Esophagus squamous epithelium (tissue), 5 donors: ENCODE measurements around the gene ZNF263. TPM values are rescaled to one million over a fixed set of nuclear protein-coding genes. Genes with fewer than 3 reads are reported as not detected.
A peak's percentile ranks its signal among the peaks of the same experiment; 100 is the strongest.

ENCODE experiments used
- DNase-seq: peaks from one replicate; lab custom pipeline; 2025; lab: John Stamatoyannopoulos, UW
- H3K27ac ChIP-seq, 4 donors: fragments of 200-600 bp; sonication (generic); one replicate each; pipeline ENCODE4 v1.5.1; 2016 to 2019; ENCODE audit warnings: mild to moderate bottlenecking in 1 of 4
- H3K27me3 ChIP-seq, 4 donors: fragments of 200-600 bp; sonication (generic); 1 replicate in 3 of 4; 2 replicates in 1 of 4; pipeline versions ENCODE4 v1.5.1 to v1.6.0; 2017 to 2021; ENCODE audit warnings: antibody characterized with exemption in 1 of 4
- H3K36me3 ChIP-seq, 3 donors: fragments of 200-600 bp; sonication (generic); one replicate each; pipeline ENCODE4 v1.5.1; 2016 to 2019
- H3K4me1 ChIP-seq, 3 donors: fragments of 200-600 bp; sonication (generic); one replicate each; pipeline ENCODE4 v1.5.1; 2017 to 2019
- H3K4me3 ChIP-seq, 4 donors: fragments of 200-600 bp; sonication (generic); 1 replicate in 3 of 4; 2 replicates in 1 of 4; pipeline ENCODE4 v1.5.1; 2016 to 2019; ENCODE audit warnings: mild to moderate bottlenecking in 2 of 4, moderate library complexity in 1 of 4
- H3K9me3 ChIP-seq, 3 donors: fragments of 200-600 bp; sonication (generic); one replicate each; pipeline ENCODE4 v1.5.1; 2016 to 2019
- CTCF ChIP-seq, 6 experiments: fragments of 450-650 bp in 4 of 6; fragments of 200-600 bp in 2 of 6; sonication (generic) in 2 of 6; IDR thresholded peaks; one replicate each; pipeline ENCODE4 v1.5.1; 2016 to 2019; ENCODE audit warnings: antibody characterized with exemption in 6 of 6, mild to moderate bottlenecking in 4 of 6, moderate library complexity in 4 of 6
- POLR2A ChIP-seq, 4 donors: fragments of 450-650 bp; IDR thresholded peaks; one replicate each; pipeline ENCODE4 v1.6.1; 2017; ENCODE audit warnings: antibody characterized with exemption in 4 of 4, mild to moderate bottlenecking in 4 of 4, moderate library complexity in 3 of 4
- WGBS, 2 donors: methylation state at CpG; one replicate each; pipeline ENCODE4 v1.1.5; 2018; 5-methylcytosine and 5-hydroxymethylcytosine counted together
- intact Hi-C: fragments of 100-400 bp; cut with DNase I; formaldehyde crosslinking; loops from one replicate; pipeline ENCODE4 v1.15.0; 2022
- total RNA-seq, 4 donors: library from RNA; depleted of rRNA; stranded (reverse); fragments of >200 nt; gene quantifications; one replicate each; pipeline ENCODE4 v1.1.0, GENCODE V29; 2016
- donor health status: DM: yes; HTN: yes; CAD: no.

ZNF263 gene
- total RNA-seq, 4 donors from 2014 or later: 15.7 to 40.1 (median 24.1) TPM

- no peak for TF ChIP-seq CTCF (IDR thresholded peaks at IDR 0.05)
- WGBS, 2 donors: 59 to 68% methylated on average over 11 of the region's 11 CpGs
- intact Hi-C loops: no loop called here
- peaks cover 0 to 30% (median 3%) of the 10 kb centered on the region in 3 donors for H3K4me1 ChIP-seq
- H3K27ac ChIP-seq: peak overlapping the region; percentile 88 to 94 (median 92)
- H3K9me3 ChIP-seq: peaks cover 0 to 94% (median 50%) of the 10 kb centered on the region in 3 donors
- no peaks in the 10 kb centered on the region for H3K27me3 ChIP-seq
- peaks cover 7 to 67% (median 8%) of the 10 kb centered on the region in 3 donors for H3K36me3 ChIP-seq
- peak overlapping the region; percentile 62 to 87 (median 70) for H3K4me3 ChIP-seq
- DNase-seq: no peak
Observed at GRCh38 chr16:3306078-3306477, 22.8 kb downstream of the ZNF263 start.

DNA sequence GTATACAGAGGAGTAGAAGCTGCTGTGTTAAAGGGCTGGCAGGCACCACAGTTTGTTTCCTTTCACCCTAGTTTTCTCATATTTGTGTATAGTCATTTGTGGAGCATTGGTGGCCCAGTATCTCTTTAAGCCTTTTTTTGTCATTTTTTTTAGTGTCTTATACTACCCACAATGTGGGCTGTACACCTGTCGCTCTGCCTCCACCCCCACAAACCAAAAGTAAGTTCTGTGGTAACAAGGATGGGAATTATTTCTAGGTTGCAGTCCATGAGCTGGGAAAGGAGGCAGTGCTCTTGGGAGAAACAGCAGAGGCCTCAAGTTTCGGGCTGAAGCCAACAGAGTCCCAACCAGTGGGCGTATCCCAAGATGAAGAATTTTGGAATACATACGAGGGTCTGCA lies 28.2 kb downstream of the ZNF263 start:
- Histone ChIP-seq H3K36me3 (peaks cover 8 to 83% (median 18%) of the 10 kb centered on the region in 3 donors), H3K9me3 (peaks cover 5 to 99% (median 91%) of the 10 kb centered on the region in 3 donors)
- intact Hi-C loops: no loop called here

DNA sequence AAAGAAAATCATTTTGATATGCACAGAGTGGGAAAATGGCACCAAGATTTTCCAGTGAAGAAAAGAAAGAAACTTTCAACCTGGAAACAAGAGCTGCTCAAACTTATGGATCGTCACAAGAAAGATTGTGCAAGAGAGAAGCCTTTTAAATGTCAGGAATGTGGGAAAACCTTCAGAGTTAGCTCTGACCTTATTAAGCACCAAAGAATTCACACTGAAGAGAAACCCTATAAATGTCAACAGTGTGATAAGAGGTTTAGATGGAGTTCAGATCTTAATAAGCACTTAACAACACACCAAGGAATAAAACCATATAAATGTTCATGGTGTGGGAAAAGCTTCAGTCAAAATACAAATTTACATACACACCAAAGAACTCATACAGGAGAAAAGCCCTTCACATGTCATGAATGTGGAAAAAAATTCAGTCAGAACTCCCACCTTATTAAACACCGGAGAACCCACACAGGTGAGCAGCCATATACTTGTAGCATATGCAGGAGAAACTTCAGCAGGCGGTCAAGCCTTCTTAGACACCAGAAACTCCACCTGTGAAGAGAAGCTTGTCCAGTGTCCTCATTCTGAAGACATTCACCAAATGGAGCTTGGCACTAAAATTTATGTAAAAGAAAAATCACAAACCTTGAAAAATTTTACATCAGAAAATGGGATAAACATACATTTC lies 34.2 kb downstream of the ZNF263 start:
- peak overlapping the region in 1 of 4 donors; percentile 10 for H3K4me3 ChIP-seq
- H3K27me3 ChIP-seq: no peaks in the 10 kb centered on the region
- DNase-seq: no peak
- H3K27ac ChIP-seq: no peak overlapping the region
- 85 to 93% methylated on average over 3 of the region's 3 CpGs for WGBS, 2 donors
- peaks cover 7 to 100% (median 94%) of the 10 kb centered on the region in 3 donors for H3K9me3 ChIP-seq
- TF ChIP-seq CTCF (IDR thresholded peaks at IDR 0.05): no peak
- TF ChIP-seq POLR2A (IDR thresholded peaks at IDR 0.05): no peak
- no peaks in the 10 kb centered on the region for H3K4me1 ChIP-seq
- H3K36me3 ChIP-seq: peaks cover 0 to 60% (median 16%) of the 10 kb centered on the region in 3 donors
- intact Hi-C loops: no loop called here

More for the DNA sequence above, 28.2 kb downstream of the ZNF263 start:
- WGBS, 2 donors: 83 to 97% methylated on average over 4 of the region's 4 CpGs
- Histone ChIP-seq H3K27me3 (no peaks in the 10 kb centered on the region), H3K4me3 (no peak overlapping the region), H3K4me1 (peaks cover 0 to 5% (median 0%) of the 10 kb centered on the region in 3 donors), H3K27ac (no peak overlapping the region)
- TF ChIP-seq POLR2A (IDR thresholded peaks at IDR 0.05) (no peak), CTCF (IDR thresholded peaks at IDR 0.05) (no peak)
- no peak for DNase-seq

GRCh38 chr16:3321816-3322215 lies 38.5 kb downstream of the ZNF263 start:
- no peak for DNase-seq
- WGBS, 2 donors: 42 to 73% methylated on average over 2 of the region's 2 CpGs
- intact Hi-C loops: no loop called here
- H3K27ac ChIP-seq: no peak overlapping the region
- no peak overlapping the region for H3K4me3 ChIP-seq
- H3K36me3 ChIP-seq: peaks cover 0 to 17% (median 5%) of the 10 kb centered on the region in 3 donors
- TF ChIP-seq CTCF (IDR thresholded peaks at IDR 0.05) (no peak), POLR2A (IDR thresholded peaks at IDR 0.05) (no peak)
- peaks cover 0 to 83% (median 62%) of the 10 kb centered on the region in 3 donors for H3K9me3 ChIP-seq
- H3K27me3 ChIP-seq: no peaks in the 10 kb centered on the region
- no peaks in the 10 kb centered on the region for H3K4me1 ChIP-seq

- no peak overlapping the region for H3K27ac ChIP-seq
- H3K4me1 ChIP-seq: no peaks in the 10 kb centered on the region
- 73 to 80% methylated on average over 4 of the region's 4 CpGs for WGBS, 2 donors
- intact Hi-C loops: no loop called here
- TF ChIP-seq POLR2A (IDR thresholded peaks at IDR 0.05): no peak
- TF ChIP-seq CTCF (IDR thresholded peaks at IDR 0.05): no peak
- no peak overlapping the region for H3K4me3 ChIP-seq
- DNase-seq: no peak
- no peaks in the 10 kb centered on the region for H3K27me3 ChIP-seq
- H3K9me3 ChIP-seq: peaks cover 0 to 30% (median 5%) of the 10 kb centered on the region in 3 donors
- H3K36me3 ChIP-seq: no peaks in the 10 kb centered on the region
Observed at GRCh38 chr16:3327514-3327913, 44.2 kb downstream of the ZNF263 start.
